K562 (cell line): ENCODE data around the gene OOSP4B.

ENCODE experiments used
- CHD4 ChIP-seq: fragments of 200-600 bp; sonication (generic); IDR thresholded peaks from 3 replicates; pipeline ENCODE4 v1.6.1; 2012; ENCODE audit warnings: low read depth, mild to moderate bottlenecking, mixed read lengths, low read length, inconsistent platforms; ENCODE audit not compliant: insufficient read depth, insufficient replicate concordance, poor library complexity, severe bottlenecking
- E2F4 ChIP-seq: sonication (generic); formaldehyde crosslinking; IDR thresholded peaks from 2 replicates; pipeline ENCODE4 v1.8.0; 2022; ENCODE audit warnings: mild to moderate bottlenecking, low read depth, missing genetic modification reagents
- RFX5 ChIP-seq: IDR thresholded peaks from 2 replicates; pipeline ENCODE4 v1.6.1; 2011; ENCODE audit warnings: low read depth, mild to moderate bottlenecking, improper control_type of control experiment, low read length
- TF ChIP-seq, protein P1 (sequence below): IDR thresholded peaks from 2 replicates; pipeline ENCODE4 v1.6.1; 2016; ENCODE audit warnings: missing genetic modification characterization, missing compliant biosample characterization
- TF ChIP-seq, protein P2 (sequence below), 3 experiments: IDR thresholded peaks in 2 of 3; conservative IDR thresholded peaks in 1 of 3; 2 replicates each; pipeline ENCODE4 v1.5.1; 2011 to 2012; ENCODE audit warnings: low read length in 3 of 3, mild to moderate bottlenecking in 3 of 3, control low read depth in 2 of 3, improper control_type of control experiment in 1 of 3, inconsistent platforms in 1 of 3, low read depth in 1 of 3, mixed read lengths in 1 of 3, moderate library complexity in 1 of 3; ENCODE audit not compliant: insufficient read depth in 2 of 3

GRCh38 chr11:60005360-60005759, 11.6 kb upstream of the OOSP4B start:
- TF ChIP-seq CHD4 = no peak
- TF ChIP-seq, protein P1, sequence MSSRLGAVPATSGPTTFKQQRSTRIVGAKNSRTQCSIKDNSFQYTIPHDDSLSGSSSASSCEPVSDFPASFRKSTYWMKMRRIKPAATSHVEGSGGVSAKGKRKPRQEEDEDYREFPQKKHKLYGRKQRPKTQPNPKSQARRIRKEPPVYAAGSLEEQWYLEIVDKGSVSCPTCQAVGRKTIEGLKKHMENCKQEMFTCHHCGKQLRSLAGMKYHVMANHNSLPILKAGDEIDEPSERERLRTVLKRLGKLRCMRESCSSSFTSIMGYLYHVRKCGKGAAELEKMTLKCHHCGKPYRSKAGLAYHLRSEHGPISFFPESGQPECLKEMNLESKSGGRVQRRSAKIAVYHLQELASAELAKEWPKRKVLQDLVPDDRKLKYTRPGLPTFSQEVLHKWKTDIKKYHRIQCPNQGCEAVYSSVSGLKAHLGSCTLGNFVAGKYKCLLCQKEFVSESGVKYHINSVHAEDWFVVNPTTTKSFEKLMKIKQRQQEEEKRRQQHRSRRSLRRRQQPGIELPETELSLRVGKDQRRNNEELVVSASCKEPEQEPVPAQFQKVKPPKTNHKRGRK (tag) = no peak
- TF ChIP-seq, protein P2, sequence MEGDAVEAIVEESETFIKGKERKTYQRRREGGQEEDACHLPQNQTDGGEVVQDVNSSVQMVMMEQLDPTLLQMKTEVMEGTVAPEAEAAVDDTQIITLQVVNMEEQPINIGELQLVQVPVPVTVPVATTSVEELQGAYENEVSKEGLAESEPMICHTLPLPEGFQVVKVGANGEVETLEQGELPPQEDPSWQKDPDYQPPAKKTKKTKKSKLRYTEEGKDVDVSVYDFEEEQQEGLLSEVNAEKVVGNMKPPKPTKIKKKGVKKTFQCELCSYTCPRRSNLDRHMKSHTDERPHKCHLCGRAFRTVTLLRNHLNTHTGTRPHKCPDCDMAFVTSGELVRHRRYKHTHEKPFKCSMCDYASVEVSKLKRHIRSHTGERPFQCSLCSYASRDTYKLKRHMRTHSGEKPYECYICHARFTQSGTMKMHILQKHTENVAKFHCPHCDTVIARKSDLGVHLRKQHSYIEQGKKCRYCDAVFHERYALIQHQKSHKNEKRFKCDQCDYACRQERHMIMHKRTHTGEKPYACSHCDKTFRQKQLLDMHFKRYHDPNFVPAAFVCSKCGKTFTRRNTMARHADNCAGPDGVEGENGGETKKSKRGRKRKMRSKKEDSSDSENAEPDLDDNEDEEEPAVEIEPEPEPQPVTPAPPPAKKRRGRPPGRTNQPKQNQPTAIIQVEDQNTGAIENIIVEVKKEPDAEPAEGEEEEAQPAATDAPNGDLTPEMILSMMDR (IDR thresholded peaks at IDR 0.05 in 2 of 3, conservative IDR thresholded peaks at IDR 0.05 in 1 of 3; ENCODE audit: insufficient read depth in 2 of 3, low read depth in 1 of 3, low read length in 3 of 3) = no peak
- TF ChIP-seq E2F4 (CRISPR knock-in tag) = no peak
- no peak for TF ChIP-seq RFX5
